ENCODE data around the gene FRMD4A. TPM values are rescaled to one million over a fixed set of nuclear protein-coding genes. Genes with fewer than 3 reads are reported as not detected.

Gene FRMD4A
- polyA plus RNA-seq, 4 donors = 73.7 to 101 (median 85.3) TPM

GRCh38 chr10:13741438-13741837, 589.3 kb downstream of the FRMD4A start:
- no peak for DNase-seq (ENCODE audit: low read depth in 4 of 4, low spot score in 2 of 4)

GRCh38 chr10:13740461-13740860, 590.3 kb downstream of the FRMD4A start:
- no peak for DNase-seq (ENCODE audit: low read depth in 4 of 4, low spot score in 2 of 4)

GRCh38 chr10:13739183-13739582, 591.5 kb downstream of the FRMD4A start:
- DNase-seq (ENCODE audit: low read depth in 4 of 4, low spot score in 2 of 4) = no peak

GRCh38 chr10:13736506-13736905, 594.2 kb downstream of the FRMD4A start:
- no peak for DNase-seq (ENCODE audit: low read depth in 4 of 4, low spot score in 2 of 4)

GRCh38 chr10:13734151-13734550, 596.6 kb downstream of the FRMD4A start:
- DNase-seq (ENCODE audit: low read depth in 4 of 4, low spot score in 2 of 4) = no peak

DNA sequence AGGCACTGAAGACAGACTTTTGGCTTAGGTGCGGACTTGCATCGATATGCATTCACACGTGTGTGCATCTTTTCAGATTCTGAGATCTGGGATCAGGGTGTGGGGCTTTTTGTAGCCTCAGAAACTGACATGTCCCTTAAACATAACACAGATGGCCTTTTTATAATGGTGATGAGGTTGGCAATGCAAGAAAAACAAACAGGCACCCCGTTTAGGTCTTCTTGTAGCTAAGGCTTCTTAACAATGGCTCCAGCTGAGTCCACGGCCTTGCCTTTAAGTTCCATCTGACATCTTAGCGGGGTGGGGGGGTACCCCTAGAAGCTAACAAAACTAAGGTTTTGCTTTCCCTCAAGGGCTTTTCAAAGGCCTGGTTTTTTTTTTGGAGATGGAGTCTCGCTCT, 597.7 kb downstream of the FRMD4A start:
- DNase-seq (ENCODE audit: low read depth in 4 of 4, low spot score in 2 of 4) = no peak

GRCh38 chr10:13732465-13732881, 598.3 kb downstream of the FRMD4A start:
- DNase-seq (ENCODE audit: low read depth in 4 of 4, low spot score in 2 of 4) = no peak

DNA sequence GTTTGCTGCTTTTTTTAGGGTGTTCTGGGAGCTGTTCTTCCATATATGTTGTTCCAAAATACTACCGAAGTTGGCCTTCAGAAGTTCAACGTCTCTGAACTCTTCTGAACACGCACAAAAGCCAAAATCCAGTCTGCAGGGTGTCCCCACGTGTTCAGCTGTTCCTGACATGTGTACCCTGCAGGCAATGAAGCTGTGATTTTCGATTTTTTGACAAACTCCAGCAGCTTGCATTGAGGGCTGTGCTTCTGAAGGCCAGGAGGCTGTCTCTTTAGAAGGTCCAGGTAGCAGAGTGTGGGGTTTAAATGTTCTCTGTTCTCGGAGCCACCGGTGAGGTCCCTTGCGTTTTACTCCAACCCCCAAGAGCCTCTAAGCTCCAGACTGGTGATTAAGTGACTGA, 598.9 kb downstream of the FRMD4A start:
- DNase-seq (ENCODE audit: low read depth in 4 of 4, low spot score in 2 of 4) = no peak

DNA sequence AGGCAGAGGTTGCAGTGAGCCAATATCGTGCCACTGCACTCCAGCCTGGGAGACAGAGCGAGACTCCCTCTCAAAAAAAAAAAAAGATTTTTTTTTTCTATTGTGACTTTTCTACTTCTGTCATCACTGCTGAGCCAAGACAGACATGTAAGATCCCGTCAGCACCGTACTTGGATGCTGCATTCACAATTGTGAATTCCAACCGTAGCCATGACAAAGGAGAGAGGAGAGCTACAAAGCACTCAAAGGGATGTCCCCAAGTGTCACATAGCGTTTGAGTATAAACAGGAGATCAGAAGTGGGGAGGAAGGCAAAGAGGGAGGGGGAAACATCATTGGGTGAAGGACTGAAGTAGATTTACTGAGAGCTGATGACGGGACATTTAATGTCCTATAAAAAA, 599.8 kb downstream of the FRMD4A start:
- DNase-seq (ENCODE audit: low read depth in 4 of 4, low spot score in 2 of 4) = no peak

DNA sequence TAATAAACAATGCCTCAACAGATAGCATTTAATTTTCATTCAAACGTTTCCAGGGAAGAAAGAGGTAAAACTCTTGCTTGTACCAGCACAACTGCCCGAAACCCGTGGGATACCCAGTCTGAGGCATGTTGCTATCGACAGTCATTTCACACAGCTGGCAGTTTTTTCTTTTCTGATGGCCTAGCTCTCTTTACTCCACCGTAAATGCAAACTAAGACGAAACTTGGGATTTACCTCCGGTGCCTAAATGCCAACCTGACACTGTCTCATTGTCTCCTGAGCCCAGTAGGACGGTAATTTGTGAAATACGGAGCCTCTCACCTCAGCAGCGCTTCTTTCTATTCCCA, 600.4 kb downstream of the FRMD4A start:
- DNase-seq (ENCODE audit: low read depth in 4 of 4, low spot score in 2 of 4) = no peak

- DNase-seq (ENCODE audit: low read depth in 4 of 4, low spot score in 2 of 4) = no peak
Measured at GRCh38 chr10:13729586-13730305, 601.0 kb downstream of the FRMD4A start.

DNA sequence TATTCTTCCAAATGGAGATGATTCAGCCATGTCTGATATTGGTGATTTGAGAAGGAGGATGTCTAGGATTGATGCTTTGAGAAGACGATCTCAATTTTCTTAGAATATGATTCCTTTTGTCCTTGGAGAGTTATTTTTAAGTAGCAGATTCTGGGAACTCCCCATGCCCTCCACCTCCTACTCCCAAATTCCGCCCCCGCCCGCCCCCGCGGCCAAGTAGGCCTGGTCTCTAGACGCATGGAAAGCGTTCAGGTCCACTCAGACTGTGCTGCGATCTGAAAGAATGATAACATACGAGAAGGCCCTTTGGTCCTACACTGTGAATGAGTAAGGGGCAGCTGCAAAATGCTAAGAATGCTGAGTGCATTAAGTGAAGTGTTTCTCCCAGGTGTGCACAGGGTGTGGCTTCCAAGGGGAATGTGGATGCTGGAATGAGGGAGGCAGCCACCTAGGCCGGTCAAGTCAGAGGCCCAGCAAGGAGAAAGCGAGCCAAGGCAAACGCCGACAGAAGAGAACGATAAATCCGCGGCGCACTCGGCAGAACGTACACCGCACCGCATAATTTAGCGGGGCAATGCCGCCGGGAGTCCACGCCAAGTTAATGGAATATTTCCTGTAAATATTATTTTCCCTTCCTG, 601.7 kb downstream of the FRMD4A start:
- no peak for DNase-seq (ENCODE audit: low read depth in 4 of 4, low spot score in 2 of 4)

- no peak for DNase-seq (ENCODE audit: low read depth in 4 of 4, low spot score in 2 of 4)
Measured at GRCh38 chr10:13725594-13725993, 605.1 kb downstream of the FRMD4A start.

GRCh38 chr10:13724484-13724883, 606.2 kb downstream of the FRMD4A start:
- DNase-seq (ENCODE audit: low read depth in 4 of 4, low spot score in 2 of 4) = no peak

DNA sequence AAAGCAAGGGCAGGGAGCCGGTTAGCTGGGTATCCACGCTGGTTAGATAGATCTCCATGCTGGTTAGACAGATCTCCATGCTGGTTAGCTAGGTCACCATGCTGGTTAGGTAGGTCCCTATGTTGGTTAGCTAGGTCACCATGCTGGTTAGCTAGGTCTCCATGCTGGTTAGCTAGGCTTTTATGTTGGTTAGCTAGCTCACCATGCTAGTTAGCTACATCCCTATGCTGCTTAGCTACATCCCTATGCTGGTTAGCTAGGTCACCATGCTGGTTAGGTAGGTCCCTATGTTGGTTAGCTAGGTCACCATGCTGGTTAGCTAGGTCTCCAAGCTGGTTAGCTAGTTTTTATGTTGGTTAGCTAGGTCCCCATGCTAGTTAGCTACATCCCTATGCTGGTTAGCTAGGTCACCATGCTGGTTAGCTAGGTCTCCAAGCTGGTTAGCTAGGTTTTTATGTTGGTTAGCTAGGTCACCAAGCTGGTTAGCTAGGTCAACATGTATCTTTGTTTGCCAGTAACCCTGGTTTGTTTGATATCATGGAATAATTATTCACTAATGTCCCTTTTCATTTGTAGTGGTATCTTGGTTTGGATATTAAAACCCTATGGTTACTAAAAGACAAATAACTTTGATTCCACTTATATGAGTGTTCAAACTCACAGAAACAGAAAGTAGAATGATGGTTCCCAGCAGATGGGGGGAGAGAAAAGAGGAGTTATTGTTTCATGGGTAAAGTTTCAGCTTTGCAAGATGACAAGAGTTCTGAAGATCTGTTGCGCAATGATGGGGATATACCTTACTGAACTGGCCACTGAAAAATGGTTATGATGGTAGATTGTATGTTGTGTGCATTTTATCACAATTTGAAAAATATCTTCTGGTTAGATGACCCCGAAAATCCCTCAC, 607.7 kb downstream of the FRMD4A start:
- no peak for DNase-seq (ENCODE audit: low read depth in 4 of 4, low spot score in 2 of 4)

DNA sequence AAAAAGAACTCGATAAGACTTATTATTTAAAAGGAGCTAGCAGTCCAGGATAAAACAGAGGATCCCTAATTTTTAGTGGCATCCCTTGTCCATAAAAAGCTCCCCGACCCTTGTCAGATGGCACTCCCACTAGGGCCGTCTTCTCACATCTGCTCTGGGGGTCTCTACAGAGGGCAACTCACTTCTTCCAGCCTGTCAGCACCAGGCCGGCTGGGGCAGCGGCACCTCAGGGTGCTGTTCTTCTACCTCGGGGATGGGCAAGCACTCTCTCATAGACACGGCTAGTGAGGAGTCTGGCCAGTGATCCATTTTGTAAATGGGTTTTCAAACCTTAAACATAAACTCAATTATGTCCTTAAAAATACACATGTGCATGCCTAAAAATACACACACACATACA, 609.2 kb downstream of the FRMD4A start:
- no peak for DNase-seq (ENCODE audit: low read depth in 4 of 4, low spot score in 2 of 4)

DNA sequence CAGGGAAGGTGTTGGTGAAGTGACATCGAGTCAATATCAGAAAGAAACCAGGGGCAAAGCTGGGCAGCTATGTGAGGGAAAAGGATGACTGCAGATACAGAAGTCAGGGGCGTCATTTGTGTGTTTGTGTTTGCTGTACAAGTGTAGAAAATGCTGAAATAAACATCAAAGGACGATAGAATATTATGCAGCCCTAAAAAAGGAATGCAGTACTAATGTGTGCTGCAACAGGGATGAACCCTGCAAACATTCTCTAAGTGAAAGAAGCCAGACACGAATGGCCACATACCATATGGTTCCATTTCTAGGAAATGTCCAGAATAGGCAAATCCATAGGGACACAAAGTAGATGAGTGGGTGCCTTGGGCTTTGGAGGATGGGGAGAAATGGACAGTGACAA, 610.0 kb downstream of the FRMD4A start:
- no peak for DNase-seq (ENCODE audit: low read depth in 4 of 4, low spot score in 2 of 4)

- DNase-seq (ENCODE audit: low read depth in 4 of 4, low spot score in 2 of 4) = no peak
Measured at GRCh38 chr10:13719425-13719824, 611.3 kb downstream of the FRMD4A start.

- DNase-seq (ENCODE audit: low read depth in 4 of 4, low spot score in 2 of 4) = no peak
Measured at GRCh38 chr10:13718820-13719219, 611.9 kb downstream of the FRMD4A start.

- DNase-seq (ENCODE audit: low read depth in 4 of 4, low spot score in 2 of 4) = no peak
Measured at GRCh38 chr10:13717936-13718772, 612.6 kb downstream of the FRMD4A start.

- DNase-seq (ENCODE audit: low read depth in 4 of 4, low spot score in 2 of 4) = no peak
Measured at GRCh38 chr10:13717571-13717935, 613.2 kb downstream of the FRMD4A start.
